Measurements from ENCODE around the gene NFKBIL1.
A peak's percentile ranks its signal among the peaks of the same experiment; 100 is the strongest.
"Not testable (repeated sequence)": the region's sequence is repeated elsewhere in the genome, so short reads cannot be mapped to it uniquely, and the experiment has no call there.

Gene NFKBIL1

GRCh38 chr6:31585491-31585890 lies 38.1 kb downstream of the NFKBIL1 start:
- TF ChIP-seq, protein P1, sequence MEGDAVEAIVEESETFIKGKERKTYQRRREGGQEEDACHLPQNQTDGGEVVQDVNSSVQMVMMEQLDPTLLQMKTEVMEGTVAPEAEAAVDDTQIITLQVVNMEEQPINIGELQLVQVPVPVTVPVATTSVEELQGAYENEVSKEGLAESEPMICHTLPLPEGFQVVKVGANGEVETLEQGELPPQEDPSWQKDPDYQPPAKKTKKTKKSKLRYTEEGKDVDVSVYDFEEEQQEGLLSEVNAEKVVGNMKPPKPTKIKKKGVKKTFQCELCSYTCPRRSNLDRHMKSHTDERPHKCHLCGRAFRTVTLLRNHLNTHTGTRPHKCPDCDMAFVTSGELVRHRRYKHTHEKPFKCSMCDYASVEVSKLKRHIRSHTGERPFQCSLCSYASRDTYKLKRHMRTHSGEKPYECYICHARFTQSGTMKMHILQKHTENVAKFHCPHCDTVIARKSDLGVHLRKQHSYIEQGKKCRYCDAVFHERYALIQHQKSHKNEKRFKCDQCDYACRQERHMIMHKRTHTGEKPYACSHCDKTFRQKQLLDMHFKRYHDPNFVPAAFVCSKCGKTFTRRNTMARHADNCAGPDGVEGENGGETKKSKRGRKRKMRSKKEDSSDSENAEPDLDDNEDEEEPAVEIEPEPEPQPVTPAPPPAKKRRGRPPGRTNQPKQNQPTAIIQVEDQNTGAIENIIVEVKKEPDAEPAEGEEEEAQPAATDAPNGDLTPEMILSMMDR (IDR thresholded peaks at IDR 0.05; ENCODE audit: borderline replicate concordance, insufficient read depth, low read depth, low read length), result peak; percentile 74
- H3K4me3 ChIP-seq (ENCODE audit: low read depth, low read length), result no peak overlapping the region

GRCh38 chr6:31586008-31586407 lies 38.6 kb downstream of the NFKBIL1 start, which contains the start of gene LST1:
Gene LST1, plus strand, starts transcription at chr6:31586277. Its CDS starts 1,023 bp downstream, at chr6:31587300.
- H3K4me3 ChIP-seq (ENCODE audit: low read depth, low read length), result peak within 1 kb of the TSS; percentile 38
- TF ChIP-seq, protein P1 (IDR thresholded peaks at IDR 0.05; ENCODE audit: borderline replicate concordance, insufficient read depth, low read depth, low read length), result no peak

- TF ChIP-seq, protein P1 (IDR thresholded peaks at IDR 0.05; ENCODE audit: borderline replicate concordance, insufficient read depth, low read depth, low read length), result no peak
- peak overlapping the region; percentile 38 for H3K4me3 ChIP-seq (ENCODE audit: low read depth, low read length)
Measured at GRCh38 chr6:31586599-31587281, 39.3 kb downstream of the NFKBIL1 start.

DNA sequence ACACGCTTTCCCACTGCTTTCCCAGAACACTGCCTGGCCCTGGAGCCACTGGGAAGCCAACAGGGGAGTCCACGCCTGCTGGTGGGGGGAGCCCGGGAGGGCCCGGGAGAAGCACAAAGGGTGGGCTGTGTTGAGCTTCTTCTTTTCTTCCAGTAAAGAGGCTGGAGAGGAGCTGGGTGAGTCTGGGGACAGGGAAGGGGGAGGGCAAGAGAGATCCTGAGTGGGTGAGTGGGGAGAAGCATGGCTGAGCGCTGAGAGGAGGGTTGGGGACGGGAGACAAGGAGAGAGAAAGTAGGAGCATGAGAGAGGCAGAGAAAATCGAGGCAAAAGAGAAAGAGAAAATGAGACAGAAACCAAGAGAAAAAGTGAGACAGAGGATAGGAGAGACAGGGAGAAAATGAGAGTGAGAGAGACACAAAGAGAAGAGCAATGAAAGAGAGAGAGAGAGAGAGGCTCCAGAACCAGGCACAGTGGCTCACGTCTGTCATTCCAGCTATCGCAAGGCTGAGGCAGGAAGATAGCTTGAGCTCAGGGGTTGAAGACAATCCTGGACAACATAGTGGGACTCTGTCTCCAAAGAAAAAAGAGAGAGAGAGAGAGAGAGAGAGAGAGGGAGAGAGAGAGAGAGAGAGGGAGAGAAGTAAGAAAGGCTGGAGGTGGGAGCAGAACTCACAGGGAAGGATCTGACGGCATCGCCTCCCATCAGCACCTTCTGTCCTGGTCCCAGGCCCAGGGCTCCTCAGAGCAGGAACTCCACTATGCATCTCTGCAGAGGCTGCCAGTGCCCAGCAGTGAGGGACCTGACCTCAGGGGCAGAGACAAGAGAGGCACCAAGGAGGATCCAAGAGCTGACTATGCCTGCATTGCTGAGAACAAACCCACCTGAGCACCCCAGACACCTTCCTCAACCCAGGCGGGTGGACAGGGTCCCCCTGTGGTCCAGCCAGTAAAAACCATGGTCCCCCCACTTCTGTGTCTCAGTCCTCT lies 40.7 kb downstream of the NFKBIL1 start:
- TF ChIP-seq, protein P1 (IDR thresholded peaks at IDR 0.05; ENCODE audit: borderline replicate concordance, insufficient read depth, low read depth, low read length), result no peak
- peak overlapping the region; percentile 38 for H3K4me3 ChIP-seq (ENCODE audit: low read depth, low read length)

- TF ChIP-seq, protein P1 (IDR thresholded peaks at IDR 0.05; ENCODE audit: borderline replicate concordance, insufficient read depth, low read depth, low read length), result no peak
- no peak overlapping the region for H3K4me3 ChIP-seq (ENCODE audit: low read depth, low read length)
Measured at GRCh38 chr6:31588871-31589650, 41.7 kb downstream of the NFKBIL1 start.

- H3K4me3 ChIP-seq (ENCODE audit: low read depth, low read length), result not testable (repeated sequence)
Measured at GRCh38 chr6:31590691-31591090, 43.3 kb downstream of the NFKBIL1 start.

- TF ChIP-seq, protein P1 (IDR thresholded peaks at IDR 0.05; ENCODE audit: borderline replicate concordance, insufficient read depth, low read depth, low read length), result no peak
- peak overlapping the region; percentile 36 for H3K4me3 ChIP-seq (ENCODE audit: low read depth, low read length)
Measured at GRCh38 chr6:31592396-31592771, 45.0 kb downstream of the NFKBIL1 start.

All from GM12875 (cell line).